HT1080 (cell line): ENCODE results near the gene GSG1L. TPM values are rescaled to one million over a fixed set of nuclear protein-coding genes. Genes with fewer than 3 reads are reported as not detected.

Experiments
- DNase-seq: peaks from one replicate; pipeline ENCODE4 v3.0.0-alpha.2; 2015; ENCODE audit warnings: low read depth
- small RNA-seq: library from RNA; depleted of rRNA; stranded (forward); fragments of <200 nt; gene quantifications from one replicate; pipeline ENCODE3, GENCODE V24; 2014
- total RNA-seq: library from RNA; depleted of rRNA; stranded (reverse); fragments of >200 nt; shearing (Covaris generic); gene quantifications from 2 replicates; pipeline ENCODE4 v1.2.3, GENCODE V29; 2014; rRNA removed

The GSG1L gene
- total RNA-seq, 1 experiment from 2014 or later: not detected

DNA sequence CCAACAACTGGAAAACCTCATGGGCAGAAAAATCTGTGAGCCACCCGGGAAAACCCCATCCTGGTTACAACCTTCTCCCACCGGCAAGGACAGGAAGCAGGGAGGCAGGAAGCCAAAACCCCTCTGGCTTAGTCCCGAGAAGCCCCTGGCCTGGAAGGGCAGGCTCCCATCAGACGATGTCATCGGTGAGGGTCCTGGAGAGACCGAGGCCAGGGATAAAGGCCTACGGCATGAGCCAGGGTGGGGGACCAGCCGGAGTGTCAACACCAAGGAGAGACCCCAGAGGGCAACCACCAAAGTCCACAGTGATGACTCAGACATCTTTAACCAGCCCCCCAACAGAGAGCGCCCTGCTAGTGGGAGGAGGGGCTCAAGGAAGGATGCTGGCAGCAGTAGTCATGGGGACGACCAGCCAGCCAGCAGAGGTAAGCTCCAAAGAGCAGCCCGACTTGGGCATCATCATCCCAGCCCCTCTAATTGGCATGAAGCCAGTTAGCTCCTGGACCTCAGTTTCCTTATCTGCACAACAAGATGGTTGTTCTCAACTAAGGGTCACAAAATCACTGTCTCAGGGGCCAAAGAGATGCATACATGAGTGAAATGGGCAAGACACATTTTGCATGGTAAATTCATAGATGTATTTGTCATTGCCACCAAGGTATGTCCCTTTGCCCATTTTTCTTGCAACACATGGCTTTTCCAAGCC, 322.9 kb downstream of the GSG1L start:
- DNase-seq: no peak

DNA sequence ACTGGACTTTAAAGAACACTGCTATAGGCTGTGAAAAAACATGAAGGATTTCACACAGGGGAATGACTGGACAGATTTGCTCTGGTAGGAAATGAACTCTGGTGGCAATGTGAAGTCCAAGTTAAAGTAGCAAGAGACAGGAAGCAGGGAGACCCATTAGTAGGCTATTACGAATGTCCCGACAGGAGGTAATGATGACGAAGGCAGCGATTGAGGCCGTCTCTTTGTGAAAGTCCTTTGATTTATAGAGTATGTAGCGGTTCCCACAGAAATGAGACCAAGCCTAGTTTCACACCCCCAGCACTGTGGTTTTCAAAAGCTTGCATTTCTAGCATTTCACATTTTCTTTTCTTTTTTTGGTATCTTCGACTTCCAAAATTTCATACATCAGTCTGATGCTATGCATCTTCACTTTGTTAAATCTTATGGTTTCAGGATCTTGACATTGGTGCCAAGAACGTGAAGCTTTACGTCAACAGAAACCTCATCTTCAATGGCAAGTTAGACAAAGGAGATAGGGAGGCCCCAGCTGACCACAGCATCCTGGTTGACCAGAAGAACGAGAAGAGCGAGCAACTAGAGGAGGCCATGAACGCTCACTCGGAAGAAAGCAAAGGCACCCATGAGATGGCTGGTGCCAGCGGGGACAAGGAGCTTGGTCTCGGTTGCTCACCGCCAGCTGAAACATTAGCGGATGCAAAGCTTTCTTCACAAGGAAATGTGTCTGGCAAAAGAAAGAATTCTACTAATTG, 323.7 kb downstream of the GSG1L start:
- no peak for DNase-seq

DNA sequence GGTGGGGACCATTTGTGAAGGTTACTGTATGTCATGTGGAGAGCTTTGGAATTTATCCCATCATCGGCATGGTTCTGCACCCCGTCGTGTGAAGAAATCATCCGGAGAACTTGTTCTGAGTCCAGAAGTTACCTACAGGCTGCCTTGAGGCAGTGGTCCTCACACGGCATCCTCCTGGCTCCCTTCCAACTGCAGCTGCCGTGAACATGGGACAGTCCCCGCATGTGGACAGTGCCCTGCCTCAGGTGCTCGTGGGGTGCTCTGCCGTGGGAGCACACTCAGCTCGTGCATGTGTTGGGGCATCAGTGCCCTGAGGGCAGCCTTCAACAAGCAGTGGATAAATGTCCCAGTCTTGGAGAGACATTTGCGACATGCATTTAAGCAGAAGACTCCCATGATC, 324.9 kb downstream of the GSG1L start:
- DNase-seq: no peak

Small RNA genes within 50 kb of the gene (small RNA-seq; reads per million reads assigned to genes)
- gene RNU6-1241P (not detected), gene RNU6-159P (not detected)

Other genes starting within 250 kb of the GSG1L start
- gene XPO6, start 148.3 kb upstream of the GSG1L start, total RNA-seq: 176 TPM in 2 replicates
- gene SBK1, start 228.8 kb upstream of the GSG1L start, total RNA-seq: 0.02 and 0.10 TPM in 2 replicates